Measurements from ENCODE around the gene SHISA7. TPM values are rescaled to one million over a fixed set of nuclear protein-coding genes. Genes with fewer than 3 reads are reported as not detected.
"Not testable (repeated sequence)": the region's sequence is repeated elsewhere in the genome, so short reads cannot be mapped to it uniquely, and the experiment has no call there.

SHISA7 gene
- total and polyA plus RNA-seq, 2 experiments from 2014 or later: not detected

DNA sequence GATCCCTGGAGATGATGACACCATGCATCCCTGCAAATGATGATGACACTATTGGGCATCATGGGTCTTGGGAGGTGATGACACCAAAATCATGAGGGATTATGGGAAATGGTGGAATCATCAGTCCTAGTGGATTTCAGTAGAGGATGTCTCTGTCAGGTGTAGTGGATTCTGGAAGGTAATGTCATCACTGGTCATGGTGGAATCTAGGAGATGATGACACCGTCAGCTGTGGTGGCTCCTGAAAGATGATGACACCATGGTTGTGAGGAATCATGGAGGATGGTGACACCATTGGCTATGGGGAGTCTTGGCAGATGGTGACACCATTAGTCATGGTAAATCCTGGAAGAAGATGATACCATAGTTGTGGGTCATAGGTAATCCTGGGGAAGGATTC is 11.9 kb downstream of the SHISA7 start:
- DNase-seq (ENCODE audit: low read depth in 1 of 2, low spot score in 1 of 2): no peak
- TF ChIP-seq, protein P1, sequence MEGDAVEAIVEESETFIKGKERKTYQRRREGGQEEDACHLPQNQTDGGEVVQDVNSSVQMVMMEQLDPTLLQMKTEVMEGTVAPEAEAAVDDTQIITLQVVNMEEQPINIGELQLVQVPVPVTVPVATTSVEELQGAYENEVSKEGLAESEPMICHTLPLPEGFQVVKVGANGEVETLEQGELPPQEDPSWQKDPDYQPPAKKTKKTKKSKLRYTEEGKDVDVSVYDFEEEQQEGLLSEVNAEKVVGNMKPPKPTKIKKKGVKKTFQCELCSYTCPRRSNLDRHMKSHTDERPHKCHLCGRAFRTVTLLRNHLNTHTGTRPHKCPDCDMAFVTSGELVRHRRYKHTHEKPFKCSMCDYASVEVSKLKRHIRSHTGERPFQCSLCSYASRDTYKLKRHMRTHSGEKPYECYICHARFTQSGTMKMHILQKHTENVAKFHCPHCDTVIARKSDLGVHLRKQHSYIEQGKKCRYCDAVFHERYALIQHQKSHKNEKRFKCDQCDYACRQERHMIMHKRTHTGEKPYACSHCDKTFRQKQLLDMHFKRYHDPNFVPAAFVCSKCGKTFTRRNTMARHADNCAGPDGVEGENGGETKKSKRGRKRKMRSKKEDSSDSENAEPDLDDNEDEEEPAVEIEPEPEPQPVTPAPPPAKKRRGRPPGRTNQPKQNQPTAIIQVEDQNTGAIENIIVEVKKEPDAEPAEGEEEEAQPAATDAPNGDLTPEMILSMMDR (IDR thresholded peaks at IDR 0.05; ENCODE audit: low read depth, low read length): no peak
- H3K36me3 ChIP-seq: no peaks in the 10 kb centered on the region
- no peak overlapping the region for H3K4me3 ChIP-seq
- no peak overlapping the region for H3K27ac ChIP-seq
- H3K27me3 ChIP-seq: no peaks in the 10 kb centered on the region
- H3K9me3 ChIP-seq (ENCODE audit: low read depth): no peaks in the 10 kb centered on the region
- H3K4me1 ChIP-seq (ENCODE audit: low read depth): no peaks in the 10 kb centered on the region

GRCh38 chr19:55426042-55426441 is 17.1 kb downstream of the SHISA7 start:
- TF ChIP-seq, protein P1 (IDR thresholded peaks at IDR 0.05; ENCODE audit: low read depth, low read length): no peak
- Histone ChIP-seq H3K27me3 (no peaks in the 10 kb centered on the region), H3K4me1 (ENCODE audit: low read depth) (no peaks in the 10 kb centered on the region), H3K9me3 (ENCODE audit: low read depth) (no peaks in the 10 kb centered on the region), H3K36me3 (no peaks in the 10 kb centered on the region), H3K4me3 (no peak overlapping the region), H3K27ac (no peak overlapping the region)
- DNase-seq (ENCODE audit: low read depth in 1 of 2, low spot score in 1 of 2): no peak

- no peak for DNase-seq (ENCODE audit: low read depth in 1 of 2, low spot score in 1 of 2)
- no peak overlapping the region for H3K4me3 ChIP-seq
- no peaks in the 10 kb centered on the region for H3K4me1 ChIP-seq (ENCODE audit: low read depth)
- H3K9me3 ChIP-seq (ENCODE audit: low read depth): no peaks in the 10 kb centered on the region
- H3K27ac ChIP-seq: no peak overlapping the region
- peaks cover 6% of the 10 kb centered on the region for H3K27me3 ChIP-seq
- no peaks in the 10 kb centered on the region for H3K36me3 ChIP-seq
- TF ChIP-seq, protein P1 (IDR thresholded peaks at IDR 0.05; ENCODE audit: low read depth, low read length): no peak
These were observed 18.6 kb downstream of the SHISA7 start for GRCh38 chr19:55424518-55424917.

GRCh38 chr19:55423225-55424005 is 19.7 kb downstream of the SHISA7 start:
- DNase-seq (ENCODE audit: low read depth in 1 of 2, low spot score in 1 of 2): no peak
- Histone ChIP-seq H3K36me3 (no peaks in the 10 kb centered on the region), H3K4me3 (no peak overlapping the region), H3K27me3 (peaks cover 6% of the 10 kb centered on the region), H3K27ac (no peak overlapping the region), H3K4me1 (ENCODE audit: low read depth) (no peaks in the 10 kb centered on the region), H3K9me3 (ENCODE audit: low read depth) (no peaks in the 10 kb centered on the region)
- TF ChIP-seq, protein P1 (IDR thresholded peaks at IDR 0.05; ENCODE audit: low read depth, low read length): no peak

GRCh38 chr19:55421281-55421680 is 21.8 kb downstream of the SHISA7 start:
- DNase-seq (ENCODE audit: low read depth in 1 of 2, low spot score in 1 of 2); H3K27me3 ChIP-seq; H3K36me3 ChIP-seq; H3K4me3 ChIP-seq; H3K27ac ChIP-seq; H3K9me3 ChIP-seq (ENCODE audit: low read depth); H3K4me1 ChIP-seq (ENCODE audit: low read depth): not testable (repeated sequence)

GRCh38 chr19:55419624-55420236 is 23.4 kb downstream of the SHISA7 start:
- no peak for DNase-seq (ENCODE audit: low read depth in 1 of 2, low spot score in 1 of 2)
- peaks cover 6% of the 10 kb centered on the region for H3K27me3 ChIP-seq
- no peak overlapping the region for H3K27ac ChIP-seq
- H3K4me3 ChIP-seq: no peak overlapping the region
- no peaks in the 10 kb centered on the region for H3K9me3 ChIP-seq (ENCODE audit: low read depth)
- H3K36me3 ChIP-seq: no peaks in the 10 kb centered on the region
- no peaks in the 10 kb centered on the region for H3K4me1 ChIP-seq (ENCODE audit: low read depth)
- TF ChIP-seq, protein P1 (IDR thresholded peaks at IDR 0.05; ENCODE audit: low read depth, low read length): no peak
